Mesothelial cell of epicardium (in vitro differentiated cells): Measurements from ENCODE around the gene LEO1. TPM values are rescaled to one million over a fixed set of nuclear protein-coding genes. Genes with fewer than 3 reads are reported as not detected.

ENCODE experiments used
- DNase-seq, 2 experiments: peaks; one replicate each; pipeline ENCODE4 v3.0.0; 2021; ENCODE audit warnings: low spot score in 2 of 2; ENCODE audit not compliant: unreplicated experiment in 2 of 2
- H3K27ac Mint-ChIP-seq: 2 replicates; pipeline ENCODE4 v1.8.0; 2021; ENCODE audit warnings: mixed read lengths
- H3K27me3 Mint-ChIP-seq: 2 replicates; pipeline ENCODE4 v1.8.0; 2021; ENCODE audit warnings: low read depth, mixed read lengths
- H3K36me3 Mint-ChIP-seq: 2 replicates; pipeline ENCODE4 v1.8.0; 2021; ENCODE audit warnings: mixed read lengths
- H3K4me1 Mint-ChIP-seq: 2 replicates; pipeline ENCODE4 v1.8.0; 2021; ENCODE audit warnings: mixed read lengths
- H3K4me3 Mint-ChIP-seq: 2 replicates; pipeline ENCODE4 v1.8.0; 2021; ENCODE audit warnings: mild to moderate bottlenecking, moderate library complexity, mixed read lengths
- H3K9me3 Mint-ChIP-seq: 2 replicates; pipeline ENCODE4 v1.8.0; 2021; ENCODE audit warnings: mixed read lengths
- CTCF ChIP-seq: fragments of 200-600 bp; sonication (generic); IDR thresholded peaks from one replicate; pipeline ENCODE4 v1.5.0; 2021; ENCODE audit warnings: antibody characterized with exemption; ENCODE audit not compliant: unreplicated experiment
- total RNA-seq: library from RNA; stranded (reverse); gene quantifications from 3 replicates; pipeline ENCODE4 v1.2.1, GENCODE V29; 2021

LEO1 gene
- total RNA-seq, 1 donor from 2014 or later = 22.4 TPM

DNA sequence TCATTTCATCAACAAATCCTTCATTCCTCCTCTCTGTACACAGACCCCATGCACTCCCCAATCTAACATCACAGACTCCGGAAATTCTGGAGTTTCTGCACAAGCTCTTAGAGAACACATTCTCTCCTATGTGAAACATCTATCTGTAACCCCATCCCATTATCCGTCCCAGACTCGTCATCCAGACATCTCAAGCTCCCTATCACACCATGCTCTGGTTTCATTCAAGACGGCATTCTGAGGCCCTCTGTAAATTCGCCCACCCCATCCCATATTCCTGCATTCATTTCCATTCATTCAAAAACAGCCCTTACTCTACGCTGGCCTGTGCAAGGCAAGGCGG lies 575 bp downstream of the LEO1 start:
- H3K4me1 Mint-ChIP-seq = peaks cover 15% of the 10 kb centered on the region
- H3K9me3 Mint-ChIP-seq = peaks cover 13% of the 10 kb centered on the region

DNA sequence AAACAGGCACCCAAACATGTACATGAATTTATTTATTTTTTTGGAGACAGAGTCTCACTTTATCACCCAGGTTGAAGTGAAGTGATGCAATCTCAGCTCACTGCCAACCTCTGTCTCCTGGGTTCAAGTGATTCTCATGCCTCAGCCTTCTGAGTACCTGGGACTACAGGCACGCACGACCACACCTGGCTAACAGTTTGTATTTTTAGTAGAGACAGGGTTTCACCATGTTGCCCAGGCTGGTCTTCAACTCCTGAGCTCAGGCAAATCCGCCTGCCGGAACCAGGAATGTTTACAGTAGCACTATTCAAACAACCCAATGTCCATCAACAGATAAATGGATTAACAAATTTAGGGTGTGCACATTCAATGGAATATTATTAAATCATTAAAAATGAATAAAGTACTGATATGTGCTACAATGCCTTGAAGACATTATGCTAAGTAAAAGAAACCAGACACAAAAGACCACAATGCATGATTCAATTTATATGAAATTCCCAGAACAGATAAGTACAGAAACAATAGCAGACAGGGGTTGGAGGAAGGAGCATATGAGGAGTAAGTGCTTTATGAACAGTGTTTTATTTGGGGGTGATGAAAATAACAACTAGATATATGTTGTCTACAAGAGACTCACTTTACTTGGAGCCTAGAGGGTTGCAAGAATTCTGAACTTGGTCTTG lies 1.3 kb downstream of the LEO1 start:
- no peak for TF ChIP-seq CTCF
- Mint-ChIP-seq H3K27ac (peak overlapping the region; percentile 73), H3K4me3 (peak overlapping the region; percentile 95), H3K36me3 (peaks cover 23% of the 10 kb centered on the region), H3K9me3 (peaks cover 14% of the 10 kb centered on the region), H3K27me3 (peaks cover 1% of the 10 kb centered on the region), H3K4me1 (peaks cover 15% of the 10 kb centered on the region)
- DNase-seq = no peak

More for the DNA sequence above, 575 bp downstream of the LEO1 start:
- no peak for DNase-seq
- TF ChIP-seq CTCF = no peak
- Mint-ChIP-seq H3K27ac (peak overlapping the region; percentile 97), H3K36me3 (peaks cover 16% of the 10 kb centered on the region), H3K27me3 (peaks cover 1% of the 10 kb centered on the region), H3K4me3 (peak overlapping the region; percentile 95)

DNA sequence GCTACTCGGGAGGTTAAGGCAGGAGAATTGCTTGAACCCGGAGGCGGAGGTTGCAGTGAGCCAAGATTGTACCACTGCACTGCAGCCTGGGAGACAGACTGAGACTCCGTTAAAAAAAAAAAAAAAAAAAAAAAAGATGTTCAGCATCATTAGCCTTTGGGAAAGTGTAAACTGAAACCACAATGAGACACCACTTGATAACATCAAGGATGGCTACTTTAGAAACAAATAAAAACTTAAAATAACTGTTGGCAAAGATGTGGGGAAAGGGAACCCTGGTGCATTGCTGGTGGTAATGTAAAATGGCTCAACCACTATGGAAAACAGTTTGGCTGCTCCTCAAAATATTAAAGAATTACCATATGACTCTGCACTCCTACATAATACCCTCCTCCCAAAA lies 1.9 kb downstream of the LEO1 start:
- peaks cover 15% of the 10 kb centered on the region for H3K4me1 Mint-ChIP-seq
- H3K36me3 Mint-ChIP-seq = peaks cover 28% of the 10 kb centered on the region
- no peak for TF ChIP-seq CTCF
- H3K27ac Mint-ChIP-seq = no peak overlapping the region
- H3K27me3 Mint-ChIP-seq = peaks cover 1% of the 10 kb centered on the region
- H3K4me3 Mint-ChIP-seq = peak overlapping the region; percentile 95
- peaks cover 14% of the 10 kb centered on the region for H3K9me3 Mint-ChIP-seq
- no peak for DNase-seq

- no peak overlapping the region for H3K4me3 Mint-ChIP-seq
- TF ChIP-seq CTCF = no peak
- H3K9me3 Mint-ChIP-seq = peaks cover 14% of the 10 kb centered on the region
- no peak for DNase-seq
- peaks cover 36% of the 10 kb centered on the region for H3K36me3 Mint-ChIP-seq
- no peak overlapping the region for H3K27ac Mint-ChIP-seq
- H3K4me1 Mint-ChIP-seq = peaks cover 15% of the 10 kb centered on the region
- H3K27me3 Mint-ChIP-seq = peaks cover 1% of the 10 kb centered on the region
Measured at GRCh38 chr15:51967583-51967982, 4.0 kb downstream of the LEO1 start.

DNA sequence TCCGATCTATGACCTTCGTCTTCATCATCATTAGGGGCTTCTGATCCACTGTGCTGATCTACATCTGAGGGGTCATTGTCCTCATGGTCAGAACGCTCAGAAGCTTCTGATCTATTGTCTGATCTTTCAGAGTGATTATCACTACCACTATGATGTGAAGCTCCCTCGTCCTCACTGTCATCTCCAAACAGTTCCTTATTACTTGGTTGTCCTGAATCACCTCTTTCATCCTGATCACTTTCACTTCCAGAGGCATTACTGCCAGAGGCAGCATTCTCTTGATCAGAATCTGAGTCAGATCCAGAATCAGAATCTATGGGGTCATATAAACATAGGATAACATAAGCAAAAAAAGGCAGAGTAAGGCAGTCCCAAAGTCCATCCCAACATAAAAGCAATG lies 5.4 kb downstream of the LEO1 start:
- H3K9me3 Mint-ChIP-seq = peaks cover 14% of the 10 kb centered on the region
- peaks cover 12% of the 10 kb centered on the region for H3K4me1 Mint-ChIP-seq
- no peaks in the 10 kb centered on the region for H3K27me3 Mint-ChIP-seq
- H3K4me3 Mint-ChIP-seq = no peak overlapping the region
- no peak for DNase-seq
- peaks cover 42% of the 10 kb centered on the region for H3K36me3 Mint-ChIP-seq
- H3K27ac Mint-ChIP-seq = no peak overlapping the region
- TF ChIP-seq CTCF = no peak
